Measurements from ENCODE around the gene GOLPH3.

Gene GOLPH3

GRCh38 chr5:32138839-32139493 is 35.2 kb downstream of the GOLPH3 start:
- peak; percentile 31 for DNase-seq (ENCODE audit: low read depth)
- no peak for TF ChIP-seq CTCF (IDR thresholded peaks at IDR 0.05; ENCODE audit: low read depth, low read length, missing control alignments)
- H3K4me3 ChIP-seq (ENCODE audit: low read depth, low read length) = no peak overlapping the region

- no peak for DNase-seq (ENCODE audit: low read depth)
- TF ChIP-seq CTCF (IDR thresholded peaks at IDR 0.05; ENCODE audit: low read depth, low read length, missing control alignments) = no peak
Observed at GRCh38 chr5:32136342-32136741, 37.8 kb downstream of the GOLPH3 start.

DNA sequence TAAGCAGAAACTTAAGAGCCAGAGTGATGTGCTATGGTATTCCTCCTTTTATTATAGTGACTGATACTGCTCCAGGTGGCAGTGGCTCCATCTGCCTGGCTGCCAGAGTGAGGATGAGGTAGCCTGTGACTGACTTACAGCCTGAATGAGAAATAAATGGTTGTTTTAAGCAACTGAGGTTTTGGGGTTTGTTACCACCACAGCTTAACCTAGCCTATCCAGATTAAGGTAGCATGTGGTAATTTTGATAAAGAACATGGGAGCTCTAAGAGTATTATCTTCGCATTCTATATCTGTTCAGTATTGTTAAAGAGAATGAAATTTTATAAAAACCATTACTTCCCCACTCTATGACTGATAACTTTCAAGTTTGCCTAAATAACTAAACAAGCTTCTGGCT is 39.0 kb downstream of the GOLPH3 start:
- no peak overlapping the region for H3K4me3 ChIP-seq (ENCODE audit: low read depth, low read length)
- no peak for TF ChIP-seq CTCF (IDR thresholded peaks at IDR 0.05; ENCODE audit: low read depth, low read length, missing control alignments)
- DNase-seq (ENCODE audit: low read depth) = no peak

More at GRCh38 chr5:32136342-32136741, 37.8 kb downstream of the GOLPH3 start:
- H3K4me3 ChIP-seq (ENCODE audit: low read depth, low read length) = no peak overlapping the region

DNA sequence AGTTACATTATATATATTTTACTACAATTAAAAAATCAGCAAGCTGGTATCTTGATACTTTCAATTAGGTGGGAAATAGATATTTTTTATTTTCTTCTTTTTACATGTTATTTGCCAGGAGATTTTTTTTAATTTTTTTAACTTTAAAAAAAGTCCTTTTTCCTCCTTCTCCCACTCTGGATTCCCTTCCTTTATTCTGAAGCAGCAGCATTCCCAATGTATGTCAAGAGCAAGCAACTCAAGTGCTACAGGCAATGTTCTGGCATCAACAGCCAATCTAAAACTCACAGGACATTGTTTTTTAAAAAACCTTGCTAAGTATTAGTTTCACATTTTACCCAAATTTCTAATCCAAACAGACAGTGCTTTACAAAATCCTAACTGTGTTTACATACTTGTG is 41.4 kb downstream of the GOLPH3 start:
- TF ChIP-seq CTCF (IDR thresholded peaks at IDR 0.05; ENCODE audit: low read depth, low read length, missing control alignments) = no peak
- H3K4me3 ChIP-seq (ENCODE audit: low read depth, low read length) = no peak overlapping the region
- DNase-seq (ENCODE audit: low read depth) = no peak

DNA sequence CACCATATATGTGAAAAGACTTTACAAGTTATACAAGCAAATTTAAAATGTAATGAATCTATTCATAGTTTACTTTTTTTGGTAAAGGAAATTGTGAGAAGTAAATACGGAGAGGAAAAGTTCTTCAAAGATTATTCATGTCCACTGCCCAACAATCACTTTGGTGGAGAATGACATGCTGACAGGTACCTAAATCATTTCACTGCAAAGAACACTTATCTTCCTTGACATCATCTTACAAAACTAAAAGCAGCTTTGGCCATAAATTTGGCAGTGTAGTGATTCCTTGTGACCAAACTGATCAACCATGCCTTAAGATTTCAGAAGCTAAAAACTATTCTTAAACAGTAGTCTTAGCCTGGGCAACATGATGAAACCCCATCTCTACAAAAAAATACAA is 42.5 kb downstream of the GOLPH3 start:
- H3K4me3 ChIP-seq (ENCODE audit: low read depth, low read length) = no peak overlapping the region
- no peak for DNase-seq (ENCODE audit: low read depth)
- no peak for TF ChIP-seq CTCF (IDR thresholded peaks at IDR 0.05; ENCODE audit: low read depth, low read length, missing control alignments)

DNA sequence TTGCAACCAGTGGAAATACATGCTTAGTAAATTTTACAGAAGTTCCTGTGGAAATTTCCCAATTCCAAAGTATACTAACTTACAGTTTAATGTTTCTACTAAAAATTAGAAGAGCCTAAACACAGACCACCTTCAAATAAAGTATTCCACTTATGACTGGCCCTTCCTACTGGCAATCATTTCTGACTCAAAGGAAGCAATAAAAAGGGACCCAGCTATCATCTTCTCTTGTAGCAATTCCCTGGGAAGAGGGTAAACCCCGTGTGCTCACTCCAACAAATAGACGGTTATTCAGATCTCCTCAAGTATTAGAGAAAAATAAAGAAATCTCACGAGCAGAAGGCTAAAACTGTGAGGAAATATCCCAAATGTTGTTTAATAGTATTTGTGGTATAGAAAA is 43.3 kb downstream of the GOLPH3 start:
- TF ChIP-seq CTCF (IDR thresholded peaks at IDR 0.05; ENCODE audit: low read depth, low read length, missing control alignments) = no peak
- DNase-seq (ENCODE audit: low read depth) = no peak
- no peak overlapping the region for H3K4me3 ChIP-seq (ENCODE audit: low read depth, low read length)

DNA sequence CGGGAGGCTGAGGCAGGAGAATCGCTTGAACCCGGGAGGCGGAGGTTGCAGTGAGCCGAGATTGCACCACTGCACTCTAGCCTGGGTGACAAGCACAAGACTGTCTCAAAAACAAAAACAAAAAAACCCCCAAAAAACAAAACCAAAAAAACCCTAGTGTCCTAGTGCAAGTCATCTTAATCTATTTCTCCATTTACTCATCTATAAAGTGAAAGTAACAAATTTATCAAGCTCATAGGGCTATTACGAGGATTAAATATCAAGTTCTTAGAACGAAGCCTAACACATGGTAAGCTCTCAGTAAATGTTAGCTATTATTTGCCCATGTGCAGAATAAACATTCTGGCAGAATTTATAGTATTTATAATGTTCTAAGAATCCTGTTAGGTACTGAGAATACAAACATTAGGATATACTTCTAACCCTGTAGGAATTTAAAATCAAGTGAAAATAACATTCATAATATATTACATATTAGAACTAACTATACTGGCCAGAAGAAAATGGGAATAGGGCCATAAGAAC is 45.0 kb downstream of the GOLPH3 start:
- TF ChIP-seq CTCF (IDR thresholded peaks at IDR 0.05; ENCODE audit: low read depth, low read length, missing control alignments) = no peak

More for the DNA sequence above, 45.0 kb downstream of the GOLPH3 start:
- DNase-seq (ENCODE audit: low read depth) = no peak
- no peak overlapping the region for H3K4me3 ChIP-seq (ENCODE audit: low read depth, low read length)
